ENCODE data around the gene P2RX3.
"Not testable (repeated sequence)": the region's sequence is repeated elsewhere in the genome, so short reads cannot be mapped to it uniquely, and the experiment has no call there.

Gene P2RX3

GRCh38 chr11:57354699-57355098, 16.5 kb downstream of the P2RX3 start:
- DNase-seq, result no peak

- no peak for DNase-seq
Observed at GRCh38 chr11:57356268-57356667, 18.1 kb downstream of the P2RX3 start.

DNA sequence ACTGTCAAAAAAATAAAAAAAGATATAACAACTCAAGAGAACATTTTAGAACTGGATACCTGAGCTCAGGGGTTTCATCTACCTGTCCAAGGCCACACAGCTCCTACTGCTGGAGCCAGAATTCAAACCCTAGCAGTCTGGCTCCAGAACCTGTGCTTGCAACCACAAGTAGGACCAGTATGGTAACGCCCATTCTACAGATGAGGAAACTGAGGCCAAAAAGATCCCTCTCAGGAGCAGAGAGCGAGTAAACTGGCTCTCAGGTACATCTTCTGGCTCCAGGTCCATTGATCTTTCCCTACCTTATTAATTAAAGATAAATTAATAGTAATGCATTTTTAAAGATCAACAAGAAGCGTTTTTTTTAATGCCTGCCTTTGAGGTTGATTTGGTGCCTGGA, 19.2 kb downstream of the P2RX3 start:
- DNase-seq, result no peak

DNA sequence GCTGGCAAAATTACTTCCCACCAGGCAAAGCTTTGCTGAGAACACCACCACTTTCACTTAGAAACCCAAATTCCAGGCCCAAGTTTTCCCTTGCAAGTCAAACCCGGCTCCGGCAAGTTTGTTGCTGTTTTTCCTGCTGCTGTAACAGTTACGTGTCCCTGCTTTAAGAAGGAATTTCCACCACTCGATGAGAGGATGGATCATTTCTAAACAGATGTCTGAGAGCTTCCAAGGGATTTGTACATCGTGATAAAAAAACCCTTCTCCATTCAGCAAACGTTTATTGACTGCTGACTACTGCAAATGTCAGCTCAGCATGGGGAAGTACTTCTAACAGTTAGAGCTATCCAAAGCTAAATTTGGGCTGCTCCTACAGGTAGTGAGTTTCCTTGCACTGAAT, 19.7 kb downstream of the P2RX3 start:
- no peak for DNase-seq

DNA sequence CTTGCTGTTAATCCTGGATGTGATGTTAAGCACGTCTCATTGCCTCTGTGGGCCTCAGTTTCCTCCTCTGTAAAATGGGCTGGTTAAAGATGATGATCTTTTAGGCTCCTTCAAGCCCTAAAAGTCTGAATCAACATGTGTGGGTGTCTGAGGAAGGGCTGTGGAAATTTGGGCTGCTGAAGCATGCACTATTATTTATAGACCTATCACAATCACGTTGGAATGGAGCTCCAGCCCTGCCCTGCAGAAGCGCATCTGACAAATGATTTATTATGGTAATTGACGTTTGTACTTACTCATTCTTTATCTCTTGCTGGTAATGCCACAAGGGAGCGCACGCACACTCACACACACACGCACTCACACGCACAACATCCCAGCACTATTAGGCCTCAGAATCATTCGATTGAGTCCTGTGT, 20.4 kb downstream of the P2RX3 start:
- no peak for DNase-seq

DNA sequence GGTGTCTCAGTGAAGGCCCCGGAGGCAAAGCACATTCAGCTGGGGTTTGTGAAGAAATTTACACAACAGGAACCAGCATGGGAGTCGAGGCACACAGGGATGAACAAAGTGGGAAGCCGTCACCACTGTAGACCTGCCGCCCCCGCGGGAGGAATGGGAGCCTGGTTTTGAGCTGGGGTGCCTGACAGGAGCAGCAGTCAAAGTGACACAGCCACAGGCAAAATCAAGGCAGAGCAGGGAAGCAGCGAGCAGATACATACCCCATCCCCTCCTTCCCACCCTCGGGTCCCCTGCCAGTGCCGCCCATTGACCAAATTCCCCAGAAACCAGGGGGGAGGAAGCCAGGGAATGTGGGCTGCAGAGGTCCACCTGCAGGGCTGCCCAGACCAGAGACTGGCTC, 20.8 kb downstream of the P2RX3 start:
- no peak for DNase-seq

DNA sequence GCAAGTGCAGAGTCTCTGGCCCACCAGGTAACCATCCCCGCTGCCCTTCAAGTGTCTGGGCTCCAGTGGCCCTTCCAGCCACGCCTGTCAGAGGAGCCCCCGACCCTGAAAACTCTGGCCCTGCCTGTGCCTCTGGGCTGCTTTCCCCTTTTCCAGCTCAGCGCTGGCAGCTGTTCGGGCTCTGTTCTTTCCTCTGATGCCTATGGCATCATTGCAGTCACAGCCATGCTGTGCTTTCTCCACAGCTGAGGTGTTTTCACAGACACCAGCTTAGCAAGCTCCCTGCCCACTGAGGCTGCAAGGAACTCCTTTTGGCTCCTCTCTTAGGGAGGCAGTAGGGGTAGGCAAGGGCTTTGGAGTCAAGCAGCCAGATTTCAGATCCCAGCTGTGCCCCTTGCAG, 21.2 kb downstream of the P2RX3 start:
- no peak for DNase-seq

- no peak for DNase-seq
Observed at GRCh38 chr11:57359896-57360690, 21.9 kb downstream of the P2RX3 start.

DNA sequence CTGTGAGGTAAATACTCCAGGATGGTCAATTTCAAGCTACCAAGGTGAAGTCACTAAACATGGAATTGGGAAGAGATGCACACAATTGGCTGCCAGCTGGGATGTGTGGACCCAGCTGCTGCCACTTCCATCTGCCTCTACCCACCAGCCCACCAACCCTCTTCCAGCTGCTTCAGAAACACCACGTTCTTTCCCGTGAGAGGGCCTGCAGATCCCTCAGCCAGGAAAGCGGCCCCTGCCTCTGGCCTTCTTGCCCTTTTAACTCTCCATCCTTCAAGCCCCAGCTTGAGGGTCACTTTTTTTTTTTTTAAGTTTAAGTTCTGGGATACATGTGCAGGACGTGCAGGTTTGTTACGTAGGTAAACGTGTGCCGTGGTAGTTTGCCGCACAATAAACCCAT, 22.8 kb downstream of the P2RX3 start:
- no peak for DNase-seq

- DNase-seq, result not testable (repeated sequence)
Observed at GRCh38 chr11:57361420-57361819, 23.3 kb downstream of the P2RX3 start.

DNA sequence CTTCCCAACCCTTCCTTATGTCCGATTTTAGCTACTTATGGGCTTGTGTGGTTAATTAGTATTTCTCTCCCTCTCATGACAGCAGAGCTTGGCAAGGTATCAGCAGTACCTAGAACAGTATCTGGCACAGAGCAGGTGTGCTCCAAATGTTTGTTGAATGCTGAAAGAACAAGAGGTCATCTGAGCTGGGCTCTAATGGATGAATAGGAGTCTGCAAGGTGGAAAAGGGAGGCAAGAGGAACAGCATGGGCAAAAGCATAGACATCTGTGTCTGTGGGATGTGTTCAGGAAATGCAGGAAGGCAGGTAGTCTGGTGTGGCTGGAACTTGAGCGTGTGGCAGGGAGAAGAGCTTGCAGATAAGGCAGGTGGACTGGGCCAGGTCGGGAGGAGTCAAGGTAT, 23.8 kb downstream of the P2RX3 start:
- no peak for DNase-seq

GRCh38 chr11:57363131-57364080, 25.3 kb downstream of the P2RX3 start:
- no peak for DNase-seq

GRCh38 chr11:57364851-57365660, 26.9 kb downstream of the P2RX3 start:
- no peak for DNase-seq

DNA sequence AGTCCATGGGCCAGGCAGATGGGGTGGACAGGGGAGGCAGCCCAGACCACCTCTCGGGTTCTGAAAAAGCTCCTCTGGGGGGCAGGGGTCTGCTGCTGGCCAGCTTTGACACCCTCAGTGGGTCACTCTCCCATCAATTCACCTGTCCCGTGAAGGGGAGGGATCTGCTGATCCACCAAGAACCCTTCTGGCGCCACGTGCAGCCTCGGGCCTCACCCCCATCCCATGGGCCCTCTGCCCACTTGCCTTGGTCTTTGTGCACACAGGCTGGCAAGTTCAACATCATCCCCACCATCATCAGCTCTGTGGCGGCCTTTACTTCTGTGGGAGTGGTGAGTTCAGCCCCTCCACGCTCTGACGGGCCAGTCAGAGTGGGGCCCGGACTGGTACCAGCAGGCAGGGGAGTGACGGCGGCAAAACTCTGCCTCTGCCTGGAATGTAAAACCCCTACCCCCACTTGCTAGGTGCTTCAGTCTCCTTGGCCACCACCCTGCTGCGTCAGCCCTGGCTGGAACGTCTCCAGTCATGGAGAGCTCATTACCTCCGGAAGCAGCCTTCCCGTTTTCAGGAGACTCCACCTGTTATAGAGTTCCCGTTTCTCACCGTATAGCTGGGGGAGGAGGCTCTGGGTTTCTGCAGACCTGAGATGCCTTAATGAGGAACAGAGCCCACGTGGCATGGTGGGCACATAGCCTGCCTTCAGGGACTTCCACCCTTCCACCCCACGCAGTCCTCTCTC, 30.1 kb downstream of the P2RX3 start:
- no peak for DNase-seq

DNA sequence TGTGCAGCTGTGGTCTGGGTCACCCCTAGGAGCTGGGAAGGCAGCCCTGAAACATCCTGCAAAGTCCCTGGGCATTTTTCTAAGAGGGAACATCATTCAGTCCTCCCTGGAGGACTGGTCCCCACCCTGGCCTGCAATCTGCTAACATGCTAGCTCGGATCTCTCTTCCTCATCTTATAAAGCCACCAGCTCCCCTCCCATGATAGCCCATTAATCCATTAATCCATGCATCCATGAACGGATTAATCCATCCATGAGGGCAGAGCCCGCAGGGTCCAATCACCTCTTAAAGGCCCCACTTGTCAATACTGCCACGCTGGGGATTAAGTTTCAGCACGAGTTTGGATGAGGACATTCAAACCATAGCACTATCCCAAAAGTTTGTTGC, 30.7 kb downstream of the P2RX3 start:
- no peak for DNase-seq

DNA sequence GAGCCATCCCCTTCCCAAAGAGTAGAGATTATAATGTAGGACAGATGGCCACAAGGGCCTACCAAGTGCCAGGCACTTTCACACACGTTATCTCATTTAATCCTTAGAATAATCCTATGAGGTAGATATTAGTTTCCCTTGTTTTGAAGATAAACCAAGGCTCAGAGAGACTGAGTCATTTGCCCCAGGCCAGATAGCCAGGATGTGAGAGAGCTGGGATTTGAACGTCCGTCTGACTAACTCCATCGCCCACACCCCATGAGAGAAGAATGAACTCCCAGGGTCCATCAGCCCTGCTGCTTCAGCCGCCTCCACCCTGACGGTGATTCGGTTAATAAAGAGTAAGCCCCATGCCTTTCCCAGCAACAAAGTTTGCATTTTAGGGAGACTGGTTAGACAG, 32.1 kb downstream of the P2RX3 start:
- DNase-seq, result no peak

GRCh38 chr11:57370941-57371340, 32.8 kb downstream of the P2RX3 start:
- no peak for DNase-seq

GRCh38 chr11:57373146-57373545, 35.0 kb downstream of the P2RX3 start:
- DNase-seq, result no peak

- DNase-seq, result no peak
Observed at GRCh38 chr11:57374966-57375365, 36.8 kb downstream of the P2RX3 start.

- no peak for DNase-seq
Observed at GRCh38 chr11:57375490-57375889, 37.3 kb downstream of the P2RX3 start.

- no peak for DNase-seq
Observed at GRCh38 chr11:57376095-57377090, 38.2 kb downstream of the P2RX3 start.

Data from activated CD4-positive, alpha-beta T cell treated with anti-CD3 and anti-CD28 coated beads, Interleukin-2, amount 50 U/mL, for 16 hours (primary cell).